OCI-LY7 (cell line): Measurements from ENCODE around the gene NPR1. TPM values are rescaled to one million over a fixed set of nuclear protein-coding genes. Genes with fewer than 3 reads are reported as not detected.

ENCODE experiments used
- BruUV-seq: library from RNA; stranded (reverse); fragments of 400-500 nt; replicated peaks from 2 replicates; lab custom pipeline; 2021; lab: Mats Ljungman, UMichigan
- CTCF ChIA-PET: fragments of 300-600 bp; sonication (Branson Sonifier 250); formaldehyde crosslinking; loops from one replicate; lab custom pipeline; 2022; ENCODE audit warnings: antibody characterized with exemption; ENCODE audit not compliant: unreplicated experiment; lab: Charles Lee
- POLR2A ChIA-PET: fragments of 300-600 bp; sonication (Branson Sonifier 250); formaldehyde crosslinking; loops from one replicate; lab custom pipeline; 2022; ENCODE audit warnings: antibody characterized with exemption; lab: Charles Lee
- DNase-seq: peaks from one replicate; pipeline ENCODE4 v3.0.0-alpha.2; 2015; ENCODE audit warnings: low spot score
- H2AFZ ChIP-seq: fragments of 200-600 bp; sonication (generic), shearing (Covaris generic); 2 replicates; pipeline ENCODE4 v1.6.1; 2014; ENCODE audit warnings: mild to moderate bottlenecking, antibody characterized with exemption, low read length, moderate library complexity
- H3K27ac ChIP-seq: fragments of 200-600 bp; sonication (generic); 2 replicates; pipeline ENCODE4 v1.5.1; 2014; ENCODE audit warnings: mixed run types, low read depth, mild to moderate bottlenecking, moderate library complexity, low read length, inconsistent platforms; ENCODE audit not compliant: poor library complexity, severe bottlenecking
- H3K36me3 ChIP-seq: fragments of 200-600 bp; sonication (generic); 2 replicates; pipeline ENCODE4 v1.6.1; 2014; ENCODE audit warnings: mild to moderate bottlenecking, antibody characterized with exemption, low read length, moderate library complexity, mixed read lengths; ENCODE audit not compliant: insufficient read depth
- H3K4me1 ChIP-seq: fragments of 200-600 bp; sonication (generic); 2 replicates; pipeline ENCODE4 v1.5.1; 2014; ENCODE audit warnings: mild to moderate bottlenecking, low read length; ENCODE audit not compliant: insufficient read depth, poor library complexity, severe bottlenecking
- H3K4me2 ChIP-seq: fragments of 200-600 bp; sonication (generic); 2 replicates; pipeline ENCODE4 v1.6.1; 2014; ENCODE audit warnings: mild to moderate bottlenecking, low read length
- H3K4me3 ChIP-seq: fragments of 200-600 bp; sonication (generic); 2 replicates; pipeline ENCODE4 v1.5.1; 2014; ENCODE audit warnings: mild to moderate bottlenecking, low read depth, low read length; ENCODE audit not compliant: poor library complexity, severe bottlenecking
- H3K79me2 ChIP-seq: fragments of 200-600 bp; sonication (generic); 2 replicates; pipeline ENCODE4 v1.6.1; 2016; ENCODE audit warnings: low read depth, mild to moderate bottlenecking, low read length, moderate library complexity, mixed read lengths; ENCODE audit not compliant: insufficient read depth
- H3K9me2 ChIP-seq: fragments of 200-600 bp; sonication (generic); 2 replicates; pipeline ENCODE4 v1.6.1; 2016; ENCODE audit warnings: mild to moderate bottlenecking, low read length, mixed read lengths; ENCODE audit not compliant: insufficient read depth
- H3K9me3 ChIP-seq: fragments of 200-600 bp; sonication (generic); 2 replicates; pipeline ENCODE4 v1.6.1; 2014; ENCODE audit warnings: mild to moderate bottlenecking, mixed run types, low read length, mixed read lengths
- H4K20me1 ChIP-seq: fragments of 200-600 bp; sonication (generic); 2 replicates; pipeline ENCODE4 v1.6.1; 2014; ENCODE audit warnings: mild to moderate bottlenecking, antibody characterized with exemption, low read length, moderate library complexity, mixed read lengths; ENCODE audit not compliant: insufficient read depth
- CTCF ChIP-seq: fragments of 200-600 bp; sonication (generic); conservative IDR thresholded peaks from 2 replicates; pipeline ENCODE4 v1.5.1; 2014; ENCODE audit warnings: mild to moderate bottlenecking, antibody characterized with exemption, low read length, moderate library complexity, mixed read lengths
- EZH2phosphoT487 ChIP-seq: fragments of 200-600 bp; sonication (generic); IDR thresholded peaks from 2 replicates; pipeline ENCODE4 v1.6.1; 2018; ENCODE audit warnings: low read depth, borderline replicate concordance, mild to moderate bottlenecking, mixed run types, antibody characterized with exemption, low read length, moderate library complexity, mixed read lengths
- intact Hi-C: fragments of 100-400 bp; cut with micrococcal nuclease; formaldehyde crosslinking; loops from one replicate; pipeline ENCODE4 v1.10.0; 2022; ENCODE audit not compliant: unreplicated experiment
- total RNA-seq, 2 experiments: library from RNA; depleted of rRNA in 1 of 2; stranded (reverse); fragments of >200 nt in 1 of 2; shearing (Covaris generic) in 1 of 2; gene quantifications; 2 replicates each; pipeline ENCODE4 v1.2.3, GENCODE V29; 2014 to 2022

The NPR1 gene
- total RNA-seq, 2 experiments from 2014 or later: not detected

DNA sequence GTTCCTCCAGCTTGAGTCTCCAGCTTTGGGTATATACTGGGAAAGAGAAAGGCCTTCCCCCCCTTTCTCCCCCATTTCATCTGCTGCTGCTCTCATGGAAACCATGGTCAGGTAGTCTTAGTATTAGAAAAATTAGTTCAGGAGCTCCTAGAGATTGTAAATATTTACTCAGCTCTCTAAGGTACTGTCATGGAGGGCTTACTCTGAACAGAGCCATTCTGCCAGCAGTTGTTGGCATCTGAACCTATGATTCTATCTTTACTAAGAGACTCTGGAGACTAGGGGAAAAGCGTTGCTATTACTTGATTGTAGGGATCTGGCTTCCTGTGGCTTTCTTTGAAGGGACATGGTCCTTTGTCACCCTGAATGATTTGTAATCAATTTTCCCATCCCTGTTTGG is 55.5 kb downstream of the NPR1 start:
- DNase-seq: no peak
- Histone ChIP-seq H3K36me3 (peaks cover 38% of the 10 kb centered on the region), H4K20me1 (no peaks in the 10 kb centered on the region), H3K4me1 (peaks cover 23% of the 10 kb centered on the region), H3K9me3 (no peaks in the 10 kb centered on the region), H3K79me2 (peaks cover 15% of the 10 kb centered on the region; the same call in 1 of the 2 replicates), H2AFZ (no peak overlapping the region), H3K4me2 (no peak overlapping the region), H3K4me3 (no peak overlapping the region), H3K9me2 (no peaks in the 10 kb centered on the region), H3K27ac (no peak overlapping the region)
- TF ChIP-seq CTCF (no peak), EZH2phosphoT487 (no peak)
- POLR2A ChIA-PET: no interaction called here
- intact Hi-C loops: no loop called here
- BruUV-seq: no TSS peak
- CTCF ChIA-PET: interaction anchor here (0.6 kb wide), 1 partner anchor 10 kb away, joined by 3 read pairs; no protein-coding TSS in a partner anchor

DNA sequence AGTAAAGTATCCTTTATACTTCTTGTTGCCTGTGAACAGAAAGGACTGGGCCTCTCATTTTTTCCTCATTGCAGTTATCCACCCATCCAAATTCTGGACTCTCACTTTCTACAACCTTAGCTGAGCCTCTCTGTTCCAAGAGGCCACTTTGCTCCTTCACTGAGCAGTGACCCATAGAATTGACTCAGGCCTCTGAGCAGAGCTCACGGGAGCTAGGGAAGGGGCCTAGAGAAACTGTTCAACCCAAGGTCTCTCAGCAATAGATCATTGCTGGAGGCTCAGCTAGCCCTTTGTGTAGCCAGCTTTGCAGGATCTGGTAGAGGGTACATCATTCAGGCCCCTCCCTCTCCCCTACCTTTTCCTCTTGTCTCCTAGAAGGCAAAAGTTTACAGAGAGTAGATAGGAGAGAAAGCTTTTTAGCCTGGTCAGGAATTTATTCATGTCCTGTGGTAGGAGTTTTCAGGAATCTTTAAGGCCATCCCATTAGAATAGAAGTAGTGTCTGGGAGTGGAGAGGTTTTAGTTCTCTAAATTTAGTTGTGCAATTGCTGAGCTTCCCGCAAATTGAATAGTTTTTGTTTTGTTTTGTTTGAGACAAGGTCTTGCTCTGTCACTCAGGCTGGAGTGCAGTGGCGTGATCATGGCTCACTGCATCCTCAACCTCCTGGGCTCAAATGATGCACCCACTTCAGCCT is 56.1 kb downstream of the NPR1 start:
- no peak overlapping the region for H3K4me2 ChIP-seq
- no peak overlapping the region for H3K27ac ChIP-seq
- no TSS peak for BruUV-seq
- intact Hi-C loops: no loop called here
- no peaks in the 10 kb centered on the region for H3K9me3 ChIP-seq
- CTCF ChIA-PET: interaction anchor here (0.6 kb wide), 1 partner anchor 9 kb away, joined by 3 read pairs; no protein-coding TSS in a partner anchor
- peaks cover 17% of the 10 kb centered on the region for H3K4me1 ChIP-seq
- H4K20me1 ChIP-seq: no peaks in the 10 kb centered on the region
- DNase-seq: no peak
- H3K36me3 ChIP-seq: peaks cover 38% of the 10 kb centered on the region
- peaks cover 9% of the 10 kb centered on the region; the same call in 1 of the 2 replicates for H3K79me2 ChIP-seq
- TF ChIP-seq CTCF: no peak
- no peak for TF ChIP-seq EZH2phosphoT487
- no peaks in the 10 kb centered on the region for H3K9me2 ChIP-seq
- POLR2A ChIA-PET: no interaction called here
- no peak overlapping the region for H2AFZ ChIP-seq
- no peak overlapping the region for H3K4me3 ChIP-seq

DNA sequence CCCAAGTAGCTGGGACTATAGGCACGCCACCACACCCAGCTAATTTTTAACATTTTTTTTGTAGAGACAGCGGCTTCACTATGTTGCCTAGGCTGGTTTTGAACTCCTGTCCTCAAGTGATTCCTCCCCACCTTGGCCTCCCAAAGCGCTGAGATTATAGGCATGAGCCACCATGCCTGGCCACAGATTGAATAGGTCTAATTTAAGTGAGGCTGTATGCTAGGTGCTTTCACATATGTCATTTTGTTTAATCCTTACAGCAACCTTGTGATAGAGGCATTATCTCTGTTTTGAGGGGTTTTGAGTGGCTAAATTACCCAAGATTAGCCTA is 56.6 kb downstream of the NPR1 start:
- Histone ChIP-seq H3K9me3 (no peaks in the 10 kb centered on the region), H3K9me2 (no peaks in the 10 kb centered on the region), H3K4me3 (no peak overlapping the region), H3K4me1 (peaks cover 12% of the 10 kb centered on the region), H3K27ac (no peak overlapping the region), H4K20me1 (no peaks in the 10 kb centered on the region), H3K4me2 (no peak overlapping the region), H3K36me3 (peaks cover 39% of the 10 kb centered on the region), H3K79me2 (peaks cover 4% of the 10 kb centered on the region; the same call in 1 of the 2 replicates), H2AFZ (no peak overlapping the region)
- DNase-seq: no peak
- intact Hi-C loops: no loop called here
- BruUV-seq: no TSS peak
- ChIA-PET CTCF (no interaction called here), POLR2A (no interaction called here)
- TF ChIP-seq CTCF: no peak
- no peak for TF ChIP-seq EZH2phosphoT487
